ENCODE data around the gene ARHGAP5.

ARHGAP5 gene

DNA sequence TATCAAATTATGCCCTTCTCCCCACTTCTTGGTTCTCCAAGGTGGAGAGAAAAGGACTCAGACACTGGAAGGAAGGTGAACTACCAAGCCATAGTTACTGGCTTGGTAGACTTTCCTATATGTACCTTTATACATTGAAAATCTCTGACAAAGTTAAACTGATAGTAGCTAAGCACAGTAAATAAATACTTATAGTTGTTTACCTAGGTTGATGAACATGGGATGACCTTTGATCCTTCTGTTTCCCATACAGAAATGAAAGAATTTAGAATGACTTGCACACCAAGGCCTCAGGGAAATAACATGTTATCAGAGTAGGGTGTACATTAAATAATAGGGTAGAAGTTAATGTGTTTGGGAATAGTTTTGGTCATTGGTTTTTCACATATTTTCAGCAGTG is 6.7 kb downstream of the ARHGAP5 start:
- no peak overlapping the region for H3K4me3 Mint-ChIP-seq
- CTCF ChIA-PET = no interaction called here
- peaks cover 12% of the 10 kb centered on the region for H3K36me3 Mint-ChIP-seq
- no peak for DNase-seq
- H3K27ac Mint-ChIP-seq = no peak overlapping the region
- no peaks in the 10 kb centered on the region for H3K9me3 Mint-ChIP-seq
- peaks cover 27% of the 10 kb centered on the region for H3K4me1 Mint-ChIP-seq
- no peaks in the 10 kb centered on the region for H3K27me3 Mint-ChIP-seq

DNA sequence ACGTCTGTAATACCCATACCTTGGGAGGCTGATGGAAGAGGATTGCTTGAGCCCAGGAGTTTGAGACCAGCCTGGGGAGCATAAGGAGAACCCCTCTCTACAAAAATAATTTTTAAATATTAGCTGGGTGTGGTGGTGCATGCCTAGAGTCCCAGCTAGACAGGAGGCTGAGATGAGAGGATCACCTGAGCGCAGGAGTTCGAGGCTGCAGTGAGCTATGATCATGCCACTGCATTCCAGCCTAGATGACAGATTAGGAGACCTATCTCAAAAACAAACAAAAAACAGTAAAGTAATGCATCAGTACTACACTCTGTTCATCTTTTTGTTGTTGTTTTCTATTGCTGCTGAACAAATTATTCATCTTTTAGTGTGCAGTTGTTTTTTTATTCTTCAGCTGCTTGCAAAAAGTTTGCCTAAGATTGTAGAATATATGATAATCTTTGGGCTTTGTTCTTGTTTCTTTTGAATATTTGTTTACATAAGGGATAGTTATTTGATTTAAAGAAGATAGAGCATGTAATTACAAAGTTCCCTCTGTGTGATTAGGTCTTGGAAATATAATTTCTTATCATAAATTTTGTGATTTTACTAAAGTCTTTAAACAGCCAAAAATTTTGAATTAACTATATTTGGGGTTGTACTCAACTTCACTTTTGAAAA is 8.2 kb downstream of the ARHGAP5 start:
- no peak for DNase-seq
- Mint-ChIP-seq H3K27ac (no peak overlapping the region), H3K4me1 (peaks cover 18% of the 10 kb centered on the region), H3K27me3 (no peaks in the 10 kb centered on the region), H3K9me3 (no peaks in the 10 kb centered on the region), H3K36me3 (peaks cover 9% of the 10 kb centered on the region), H3K4me3 (no peak overlapping the region)
- CTCF ChIA-PET = no interaction called here

DNA sequence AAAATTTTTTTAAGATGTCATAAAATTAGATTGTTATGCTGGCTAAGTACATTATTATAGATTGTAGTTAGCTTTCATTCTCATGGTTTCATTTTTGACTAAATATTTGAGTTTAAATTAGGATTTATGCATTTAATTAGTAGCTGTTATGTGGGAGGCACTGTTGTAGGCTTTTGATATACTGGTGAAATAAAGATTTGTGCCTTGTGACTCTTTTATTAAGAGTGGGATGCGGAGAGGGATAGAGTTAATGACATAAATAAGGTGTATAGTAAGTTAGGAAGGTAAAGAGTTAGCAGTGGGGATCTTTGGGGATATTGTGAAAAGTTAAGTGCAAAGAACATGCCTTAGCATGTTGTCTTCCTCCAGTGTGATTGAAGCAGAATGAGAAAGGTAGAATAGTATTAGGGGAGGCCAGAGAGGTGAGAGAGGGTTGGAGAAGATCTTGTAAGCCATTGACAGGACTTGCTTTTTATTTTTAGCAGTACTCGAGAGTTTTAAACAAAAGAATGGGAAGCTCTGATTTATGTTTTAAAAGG is 8.8 kb downstream of the ARHGAP5 start:
- DNase-seq = no peak
- Mint-ChIP-seq H3K27ac (no peak overlapping the region), H3K27me3 (no peaks in the 10 kb centered on the region), H3K36me3 (peaks cover 15% of the 10 kb centered on the region), H3K9me3 (no peaks in the 10 kb centered on the region), H3K4me3 (no peak overlapping the region), H3K4me1 (peaks cover 14% of the 10 kb centered on the region)
- CTCF ChIA-PET = no interaction called here

DNA sequence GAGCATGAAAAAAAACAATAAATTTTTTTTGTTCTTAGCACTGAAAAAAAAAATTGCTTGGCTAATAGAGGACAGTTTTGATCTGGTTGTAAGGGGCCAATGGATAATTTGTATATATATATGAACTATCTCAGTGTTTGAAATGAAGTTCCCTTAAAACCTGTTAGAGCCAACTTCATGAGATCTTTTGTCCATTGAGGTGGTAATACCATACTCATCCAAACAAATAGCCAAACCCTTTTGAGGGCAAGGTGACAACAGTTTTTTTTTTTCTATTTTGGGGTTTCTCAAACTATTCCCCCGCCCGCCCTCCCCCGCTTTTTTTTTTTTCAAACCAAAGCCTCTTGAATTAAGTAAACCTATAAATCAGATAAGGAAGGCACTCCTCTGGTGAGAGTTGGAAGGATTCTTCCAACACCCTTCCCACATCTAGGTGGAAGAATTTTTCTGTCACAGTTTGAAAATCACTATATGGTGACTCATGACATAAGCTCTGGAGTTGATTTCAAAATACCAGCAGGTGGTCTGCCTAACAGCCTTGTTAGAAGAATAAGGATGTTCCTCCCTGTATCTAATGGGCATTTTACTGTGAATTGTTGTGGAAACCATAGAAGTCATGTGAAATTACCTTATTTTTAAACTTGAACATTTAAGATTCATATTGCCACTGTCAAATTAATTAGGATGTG is 10.2 kb downstream of the ARHGAP5 start:
- no peaks in the 10 kb centered on the region for H3K9me3 Mint-ChIP-seq
- H3K4me3 Mint-ChIP-seq = no peak overlapping the region
- H3K27ac Mint-ChIP-seq = no peak overlapping the region
- CTCF ChIA-PET = no interaction called here
- H3K4me1 Mint-ChIP-seq = peaks cover 14% of the 10 kb centered on the region
- no peak for DNase-seq
- H3K36me3 Mint-ChIP-seq = peaks cover 29% of the 10 kb centered on the region
- H3K27me3 Mint-ChIP-seq = no peaks in the 10 kb centered on the region

DNA sequence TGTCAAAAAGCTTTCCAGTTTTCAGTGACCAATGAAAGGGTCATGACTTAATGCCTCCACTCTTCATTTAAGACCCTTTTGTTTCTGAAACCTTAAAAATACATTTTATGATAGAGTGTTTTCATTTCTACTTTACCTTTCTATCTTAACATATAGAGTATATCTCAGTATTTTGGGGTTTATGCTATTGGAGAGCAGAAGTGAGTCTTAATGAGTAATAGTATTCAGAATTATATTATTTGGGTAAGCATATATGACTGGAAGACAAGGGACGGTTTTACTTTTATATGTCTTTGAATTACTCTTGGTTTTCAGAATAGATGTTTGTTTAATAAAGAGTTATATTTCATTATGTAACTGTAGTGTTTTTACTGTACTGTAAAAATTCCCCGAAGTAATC is 10.8 kb downstream of the ARHGAP5 start:
- H3K4me1 Mint-ChIP-seq = peaks cover 12% of the 10 kb centered on the region
- no peak for DNase-seq
- H3K4me3 Mint-ChIP-seq = no peak overlapping the region
- H3K27ac Mint-ChIP-seq = no peak overlapping the region
- H3K27me3 Mint-ChIP-seq = no peaks in the 10 kb centered on the region
- H3K9me3 Mint-ChIP-seq = no peaks in the 10 kb centered on the region
- peaks cover 33% of the 10 kb centered on the region for H3K36me3 Mint-ChIP-seq
- CTCF ChIA-PET = interaction anchor here (1.3 kb wide), 1 partner anchor 14 kb away, joined by 3 read pairs; no protein-coding TSS in a partner anchor

DNA sequence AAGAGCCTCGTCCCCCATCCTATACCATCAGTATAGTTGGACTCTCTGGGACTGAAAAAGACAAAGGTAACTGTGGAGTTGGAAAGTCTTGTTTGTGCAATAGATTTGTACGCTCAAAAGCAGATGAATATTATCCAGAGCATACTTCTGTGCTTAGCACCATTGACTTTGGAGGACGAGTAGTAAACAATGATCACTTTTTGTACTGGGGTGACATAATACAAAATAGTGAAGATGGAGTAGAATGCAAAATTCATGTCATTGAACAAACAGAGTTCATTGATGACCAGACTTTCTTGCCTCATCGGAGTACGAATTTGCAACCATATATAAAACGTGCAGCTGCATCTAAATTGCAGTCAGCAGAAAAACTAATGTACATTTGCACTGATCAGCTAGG is 13.6 kb downstream of the ARHGAP5 start:
- Mint-ChIP-seq H3K27ac (no peak overlapping the region), H3K4me3 (no peak overlapping the region), H3K9me3 (no peaks in the 10 kb centered on the region), H3K27me3 (no peaks in the 10 kb centered on the region), H3K36me3 (peaks cover 38% of the 10 kb centered on the region), H3K4me1 (peaks cover 9% of the 10 kb centered on the region)
- CTCF ChIA-PET = no interaction called here
- no peak for DNase-seq

DNA sequence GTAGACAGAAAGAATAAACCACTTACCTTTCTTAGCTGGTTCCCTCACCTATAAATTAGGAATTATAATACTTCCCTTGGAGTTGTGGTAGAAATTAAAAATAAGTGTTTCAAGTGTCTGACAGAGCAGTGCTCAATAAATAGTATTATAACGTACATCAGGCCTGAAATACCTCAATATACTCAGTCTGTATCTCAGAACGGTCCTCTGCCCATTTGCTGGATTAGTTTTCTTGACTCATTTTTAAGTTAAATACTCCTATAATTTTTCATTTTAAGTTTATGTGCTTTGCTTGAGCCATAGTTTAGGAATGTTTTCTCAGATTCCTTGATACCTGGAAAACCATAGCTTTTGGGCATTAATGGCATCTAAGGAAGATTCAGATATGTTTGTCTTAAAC is 22.4 kb downstream of the ARHGAP5 start:
- Mint-ChIP-seq H3K36me3 (peaks cover 15% of the 10 kb centered on the region), H3K4me1 (peaks cover 28% of the 10 kb centered on the region), H3K9me3 (no peaks in the 10 kb centered on the region), H3K27ac (no peak overlapping the region), H3K27me3 (no peaks in the 10 kb centered on the region), H3K4me3 (no peak overlapping the region)
- CTCF ChIA-PET = interaction anchor here (0.7 to 1.1 kb wide), 2 partner anchors 24 to 1038 kb away, joined by 3 read pairs; no protein-coding TSS in a partner anchor
- no peak for DNase-seq

DNA sequence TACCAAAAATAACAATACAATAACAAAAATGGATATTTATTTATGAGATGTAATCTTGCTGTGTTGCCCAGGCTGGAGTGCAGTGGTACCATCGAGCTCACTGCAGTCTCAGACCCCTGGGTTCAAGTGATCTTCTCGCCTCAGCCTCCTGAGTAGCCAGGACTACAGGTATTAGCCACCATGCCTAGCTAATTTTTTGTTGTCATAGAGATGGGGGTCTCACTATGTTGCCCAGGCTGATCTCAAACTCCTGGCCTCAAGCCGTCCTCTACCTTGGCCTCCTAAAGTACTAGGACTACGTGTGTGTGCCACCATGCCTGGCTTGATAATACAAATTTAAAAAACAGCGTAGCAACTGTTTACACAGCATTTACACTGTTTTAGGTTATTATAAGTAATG is 23.1 kb downstream of the ARHGAP5 start:
- Mint-ChIP-seq H3K27me3 (no peaks in the 10 kb centered on the region), H3K4me3 (no peak overlapping the region), H3K27ac (no peak overlapping the region), H3K9me3 (no peaks in the 10 kb centered on the region), H3K36me3 (peaks cover 15% of the 10 kb centered on the region), H3K4me1 (peaks cover 28% of the 10 kb centered on the region)
- DNase-seq = no peak
- CTCF ChIA-PET = interaction anchor here (0.7 to 1.1 kb wide), 2 partner anchors 25 to 1039 kb away, joined by 3 read pairs; no protein-coding TSS in a partner anchor

DNA sequence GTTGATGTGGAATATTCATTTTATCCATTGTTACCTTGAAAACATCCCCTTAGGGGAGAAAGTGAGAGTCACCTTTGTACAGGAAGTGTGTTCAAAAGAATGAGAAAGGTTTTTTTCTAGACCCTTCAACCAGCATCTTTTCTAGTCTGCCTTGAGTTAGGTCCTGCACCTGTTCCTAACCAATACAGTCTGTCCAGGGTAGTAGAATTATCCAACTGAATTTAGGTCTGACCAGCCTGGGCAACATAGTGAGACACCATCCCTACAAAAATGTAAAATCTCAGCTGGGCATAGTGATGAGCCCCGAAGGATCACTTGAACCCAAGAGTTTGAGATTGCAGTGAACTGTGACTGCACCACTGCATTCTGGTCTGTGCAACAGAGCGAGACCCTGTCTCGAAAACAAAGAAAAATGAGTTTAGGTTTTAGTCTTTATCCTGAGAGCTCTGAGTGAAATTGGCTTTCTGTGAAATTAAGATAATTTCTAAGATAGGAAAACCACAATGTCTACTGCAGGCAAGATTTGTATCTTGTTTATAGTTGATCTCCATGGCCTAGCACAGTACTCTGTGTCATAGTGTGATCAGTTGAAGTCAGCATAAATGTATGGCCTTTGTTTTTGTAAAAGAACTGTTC is 25.2 kb downstream of the ARHGAP5 start:
- Mint-ChIP-seq H3K27ac (peak overlapping the region; percentile 85), H3K36me3 (peaks cover 14% of the 10 kb centered on the region), H3K9me3 (no peaks in the 10 kb centered on the region), H3K4me1 (peaks cover 30% of the 10 kb centered on the region), H3K27me3 (no peaks in the 10 kb centered on the region), H3K4me3 (peak overlapping the region; percentile 25)
- peak; percentile 26 for DNase-seq
- CTCF ChIA-PET = interaction anchor here (1.0 kb wide), 1 partner anchor 22 kb away, joined by 3 read pairs; no protein-coding TSS in a partner anchor

DNA sequence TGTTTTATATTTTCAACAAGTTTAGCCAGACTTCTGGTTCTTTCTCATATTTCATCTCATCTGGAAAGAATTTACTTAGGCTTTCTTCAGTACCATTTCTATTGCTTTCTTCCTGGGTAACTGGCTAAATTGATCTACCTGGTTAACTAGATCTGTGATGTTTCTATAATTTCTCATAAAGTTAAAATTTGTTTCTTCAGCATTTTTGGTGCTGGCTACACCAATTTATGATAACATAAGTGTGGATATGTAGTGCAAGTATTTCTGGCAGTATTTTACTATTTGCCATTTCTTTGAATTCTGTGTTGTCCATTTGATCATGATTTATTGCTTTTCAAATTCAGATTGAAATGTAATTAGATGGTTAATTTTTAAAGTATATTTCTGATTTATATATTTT is 25.9 kb downstream of the ARHGAP5 start:
- CTCF ChIA-PET = no interaction called here
- H3K4me1 Mint-ChIP-seq = peaks cover 30% of the 10 kb centered on the region

DNA sequence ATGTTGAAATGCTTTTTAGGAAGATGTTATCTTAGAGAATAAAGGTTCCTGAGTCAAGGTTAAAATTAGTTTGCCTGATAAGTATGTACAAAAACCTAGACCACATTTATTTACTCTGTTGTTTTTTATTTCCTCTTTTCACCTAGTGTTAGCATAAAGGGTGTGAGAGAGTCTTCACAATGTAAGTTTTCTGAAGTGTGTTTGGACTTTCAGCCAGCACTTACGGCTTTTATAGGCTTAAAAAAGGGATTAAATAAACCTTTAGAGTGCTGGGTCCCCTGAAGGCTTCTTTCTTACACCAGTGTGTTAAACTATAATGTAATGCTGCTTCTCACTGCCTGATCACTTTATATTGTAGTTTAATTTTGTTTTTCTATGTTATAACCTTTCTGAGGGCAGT is 27.2 kb downstream of the ARHGAP5 start:
- no peaks in the 10 kb centered on the region for H3K27me3 Mint-ChIP-seq

More for the DNA sequence above, 25.9 kb downstream of the ARHGAP5 start:
- no peak overlapping the region for H3K4me3 Mint-ChIP-seq
- no peak for DNase-seq
- peaks cover 11% of the 10 kb centered on the region for H3K36me3 Mint-ChIP-seq
- H3K9me3 Mint-ChIP-seq = no peaks in the 10 kb centered on the region
- no peaks in the 10 kb centered on the region for H3K27me3 Mint-ChIP-seq
- H3K27ac Mint-ChIP-seq = peak overlapping the region; percentile 85

DNA sequence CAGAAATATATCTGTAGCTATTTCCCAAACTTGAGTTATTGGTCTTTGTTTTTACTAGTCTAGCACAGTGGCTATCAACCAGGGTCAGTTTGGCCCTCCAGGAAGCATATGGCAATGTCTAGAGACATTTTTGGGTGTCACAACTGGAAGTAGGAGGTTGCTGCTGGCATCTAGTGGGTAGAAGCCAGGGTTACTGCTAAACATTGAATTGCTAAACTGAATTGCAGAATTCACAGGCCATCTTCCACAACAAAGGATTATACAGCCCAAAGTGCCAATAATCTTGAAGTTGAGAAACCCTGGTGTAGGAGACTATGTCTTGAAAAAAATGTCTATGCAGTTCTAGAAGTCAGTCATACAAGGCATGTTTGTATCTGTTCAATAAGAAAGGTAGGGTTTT is 27.7 kb downstream of the ARHGAP5 start:
- Mint-ChIP-seq H3K27ac (no peak overlapping the region), H3K36me3 (peaks cover 11% of the 10 kb centered on the region), H3K4me3 (no peak overlapping the region), H3K4me1 (peaks cover 30% of the 10 kb centered on the region), H3K27me3 (no peaks in the 10 kb centered on the region), H3K9me3 (no peaks in the 10 kb centered on the region)
- DNase-seq = no peak
- CTCF ChIA-PET = no interaction called here

More for the DNA sequence above, 27.2 kb downstream of the ARHGAP5 start:
- Mint-ChIP-seq H3K4me1 (peaks cover 30% of the 10 kb centered on the region), H3K9me3 (no peaks in the 10 kb centered on the region), H3K4me3 (no peak overlapping the region), H3K36me3 (peaks cover 9% of the 10 kb centered on the region), H3K27ac (no peak overlapping the region)
- DNase-seq = no peak
- CTCF ChIA-PET = no interaction called here

DNA sequence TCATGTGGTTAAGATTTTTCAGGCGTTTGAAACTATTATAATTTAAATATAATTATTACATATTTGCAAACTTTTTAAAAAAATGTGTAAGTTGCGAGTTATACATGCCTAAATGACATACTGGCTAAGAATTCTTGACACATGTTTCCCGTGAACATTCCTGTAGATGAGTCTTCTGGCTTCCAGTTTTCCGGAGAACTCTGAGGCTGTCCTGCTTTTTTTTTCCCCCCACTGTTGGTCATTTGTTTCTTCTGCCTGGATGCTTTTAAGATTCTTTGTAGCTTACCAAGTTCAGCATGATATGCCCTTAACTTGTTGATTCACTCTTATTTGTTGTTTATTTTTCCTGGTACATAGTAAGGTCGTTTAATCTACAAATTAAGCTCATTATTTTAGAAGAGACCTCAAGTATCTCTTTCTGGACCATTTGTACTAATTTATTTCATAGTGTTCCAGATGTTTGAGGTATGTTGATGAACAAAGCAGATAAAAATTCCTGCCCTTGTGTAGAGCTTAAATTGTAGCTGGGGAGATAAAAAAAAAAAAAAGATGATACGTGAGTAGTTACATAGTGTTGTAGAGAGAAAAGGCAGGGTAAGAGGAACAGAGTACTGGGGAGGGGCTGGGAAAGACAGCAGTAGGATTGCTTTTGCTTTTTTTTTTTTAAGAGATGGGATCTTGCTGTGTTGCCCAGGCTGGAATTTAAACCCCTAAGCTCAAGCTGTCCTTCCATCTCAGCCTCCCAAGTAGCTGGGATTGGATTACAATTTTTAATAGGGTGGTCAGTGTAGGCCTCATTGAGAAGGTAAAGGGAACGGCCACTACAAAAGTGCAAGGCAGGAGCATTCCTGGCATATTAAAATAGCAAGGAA is 32.8 kb downstream of the ARHGAP5 start:
- peaks cover 13% of the 10 kb centered on the region for H3K36me3 Mint-ChIP-seq
- H3K9me3 Mint-ChIP-seq = no peaks in the 10 kb centered on the region
- H3K27ac Mint-ChIP-seq = no peak overlapping the region
- no peaks in the 10 kb centered on the region for H3K27me3 Mint-ChIP-seq
- peaks cover 2% of the 10 kb centered on the region for H3K4me1 Mint-ChIP-seq
- no peak overlapping the region for H3K4me3 Mint-ChIP-seq
- DNase-seq = no peak
- CTCF ChIA-PET = no interaction called here

DNA sequence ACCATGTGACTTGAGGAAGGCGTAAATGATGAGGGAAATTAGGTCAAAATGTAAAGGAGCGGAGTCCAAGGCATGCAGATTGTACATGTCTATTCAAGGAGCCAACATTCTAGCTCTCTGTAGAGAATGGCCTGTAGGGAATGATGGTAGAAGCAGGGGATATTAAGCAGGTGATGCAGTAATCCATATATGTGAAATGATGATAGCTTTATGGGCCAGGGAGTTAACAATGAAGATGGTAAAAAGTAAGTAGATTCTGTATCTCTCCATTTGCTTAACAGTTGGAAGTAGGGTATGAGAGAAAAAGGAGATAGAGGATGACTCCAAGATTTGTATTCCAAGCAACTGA is 33.4 kb downstream of the ARHGAP5 start:
- Mint-ChIP-seq H3K27me3 (no peaks in the 10 kb centered on the region), H3K9me3 (no peaks in the 10 kb centered on the region), H3K27ac (no peak overlapping the region), H3K4me3 (no peak overlapping the region), H3K36me3 (peaks cover 15% of the 10 kb centered on the region), H3K4me1 (peaks cover 2% of the 10 kb centered on the region)
- no peak for DNase-seq
- CTCF ChIA-PET = no interaction called here

All from activated naive CD4-positive, alpha-beta T cell treated with anti-CD3 and anti-CD28 coated beads, Interleukin-2, amount 10 ng/mL, durations not matched to agents 7 days and 5 days (primary cell).